B cell (primary cell): ENCODE results near the gene MYOZ2.

ENCODE experiments used
- EZH2 ChIP-seq: IDR thresholded peaks from 2 replicates; pipeline ENCODE4 v1.6.1; 2012; ENCODE audit warnings: borderline replicate concordance, low read depth, mild to moderate bottlenecking, moderate library complexity, low read length; ENCODE audit not compliant: insufficient read depth, poor library complexity, severe bottlenecking
- TF ChIP-seq, protein P1 (sequence below): fragments of 200-600 bp; IDR thresholded peaks from one replicate; pipeline ENCODE4 v1.8.0; 2022; ENCODE audit warnings: antibody characterized with exemption, mild to moderate bottlenecking

DNA sequence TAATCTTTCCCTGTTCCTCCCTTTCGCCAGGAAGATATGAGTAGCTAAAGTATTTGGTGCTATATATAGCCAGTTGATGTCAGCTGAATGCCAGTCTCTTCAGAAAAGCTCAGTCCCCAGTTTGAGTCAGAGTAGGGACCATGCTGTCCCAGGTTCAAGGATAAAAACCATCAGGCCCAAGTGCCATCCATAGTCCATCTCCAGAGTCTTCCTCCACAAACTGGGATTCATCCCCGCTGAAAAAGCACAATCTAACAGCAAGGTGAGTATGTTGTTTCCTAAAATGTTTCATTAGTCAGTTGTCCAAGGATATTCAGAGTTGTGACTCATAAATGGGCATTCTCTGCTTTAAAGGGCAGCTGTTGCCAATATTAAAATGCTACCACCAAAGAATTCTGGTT, at the start of gene MYOZ2:
- TF ChIP-seq, protein P1, sequence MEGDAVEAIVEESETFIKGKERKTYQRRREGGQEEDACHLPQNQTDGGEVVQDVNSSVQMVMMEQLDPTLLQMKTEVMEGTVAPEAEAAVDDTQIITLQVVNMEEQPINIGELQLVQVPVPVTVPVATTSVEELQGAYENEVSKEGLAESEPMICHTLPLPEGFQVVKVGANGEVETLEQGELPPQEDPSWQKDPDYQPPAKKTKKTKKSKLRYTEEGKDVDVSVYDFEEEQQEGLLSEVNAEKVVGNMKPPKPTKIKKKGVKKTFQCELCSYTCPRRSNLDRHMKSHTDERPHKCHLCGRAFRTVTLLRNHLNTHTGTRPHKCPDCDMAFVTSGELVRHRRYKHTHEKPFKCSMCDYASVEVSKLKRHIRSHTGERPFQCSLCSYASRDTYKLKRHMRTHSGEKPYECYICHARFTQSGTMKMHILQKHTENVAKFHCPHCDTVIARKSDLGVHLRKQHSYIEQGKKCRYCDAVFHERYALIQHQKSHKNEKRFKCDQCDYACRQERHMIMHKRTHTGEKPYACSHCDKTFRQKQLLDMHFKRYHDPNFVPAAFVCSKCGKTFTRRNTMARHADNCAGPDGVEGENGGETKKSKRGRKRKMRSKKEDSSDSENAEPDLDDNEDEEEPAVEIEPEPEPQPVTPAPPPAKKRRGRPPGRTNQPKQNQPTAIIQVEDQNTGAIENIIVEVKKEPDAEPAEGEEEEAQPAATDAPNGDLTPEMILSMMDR: no peak
- no peak for TF ChIP-seq EZH2
